ENCODE measurements around the gene CSTA.

- TF ChIP-seq CTCF (IDR thresholded peaks at IDR 0.05) (no peak), POLR2A (IDR thresholded peaks at IDR 0.05) (no peak)
These were observed 64.1 kb downstream of the CSTA start for GRCh38 chr3:122389197-122389596.
